Hindlimb muscle (tissue), 1 donor: ENCODE measurements around the gene ACSL1. TPM values are rescaled to one million over a fixed set of nuclear protein-coding genes. Genes with fewer than 3 reads are reported as not detected.
"Not testable (repeated sequence)": the region's sequence is repeated elsewhere in the genome, so short reads cannot be mapped to it uniquely, and the experiment has no call there.

Experiments used
- DNase-seq: peaks from one replicate; pipeline ENCODE4 v3.0.0-alpha.2; 2013
- polyA plus RNA-seq: library from polyadenylated mRNA; unstranded; fragments of 120-200 nt; gene quantifications from one replicate; pipeline ENCODE4 v1.2.1, GENCODE V29; 2013; ENCODE audit not compliant: insufficient read length

ACSL1 gene
- polyA plus RNA-seq, 1 donor = 72.4 TPM

DNA sequence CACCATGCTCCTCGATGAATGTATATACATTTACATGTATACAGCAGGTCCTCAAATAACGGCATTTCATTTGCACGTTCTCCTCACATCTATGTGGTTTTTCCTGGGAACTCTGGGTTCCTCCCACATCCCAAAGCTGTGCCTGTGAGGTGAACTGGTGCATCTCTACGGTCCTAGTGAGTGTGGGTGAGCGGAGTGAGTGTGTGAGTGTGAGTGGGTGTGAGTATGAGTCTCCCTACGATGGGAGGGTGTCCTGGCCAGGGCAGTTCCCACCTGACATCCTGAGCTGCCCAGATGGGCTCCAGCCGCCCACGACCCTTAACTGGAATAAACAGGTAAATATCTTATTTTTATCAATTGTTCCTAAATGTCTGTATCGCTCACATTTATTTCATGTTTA is 40.0 kb downstream of the ACSL1 start:
- no peak for DNase-seq

DNA sequence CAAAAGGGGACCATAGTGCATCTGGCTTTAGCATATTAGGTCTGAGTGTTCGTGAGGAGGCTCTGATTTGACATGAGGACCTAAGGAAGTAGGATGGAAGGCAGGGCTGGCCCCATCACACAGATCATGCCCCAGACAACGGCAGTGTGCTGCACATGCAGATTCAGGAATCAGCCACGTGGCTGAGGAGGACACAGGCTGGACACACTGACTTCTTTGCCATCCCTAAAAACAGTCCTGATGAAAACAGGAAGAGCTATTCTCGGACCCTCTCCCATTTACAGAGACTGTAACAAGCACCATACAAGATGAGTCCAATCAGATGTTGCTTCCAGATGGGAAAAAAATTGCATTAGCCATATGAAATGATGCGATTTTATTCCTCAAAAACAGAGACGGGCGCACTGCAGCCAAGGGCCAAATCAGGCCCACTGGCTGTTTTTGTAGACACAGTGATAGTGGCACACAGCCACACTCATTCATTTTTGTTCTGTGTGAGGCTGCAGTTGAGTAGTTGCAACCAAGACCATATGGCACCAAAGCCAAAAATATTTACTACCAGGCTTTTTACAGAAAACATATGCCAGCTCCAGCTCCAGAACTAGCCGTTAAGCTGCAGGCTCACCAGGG is 41.0 kb downstream of the ACSL1 start:
- DNase-seq = no peak

- DNase-seq = no peak
Observed at GRCh38 chr4:184782731-184783373, 42.9 kb downstream of the ACSL1 start.

DNA sequence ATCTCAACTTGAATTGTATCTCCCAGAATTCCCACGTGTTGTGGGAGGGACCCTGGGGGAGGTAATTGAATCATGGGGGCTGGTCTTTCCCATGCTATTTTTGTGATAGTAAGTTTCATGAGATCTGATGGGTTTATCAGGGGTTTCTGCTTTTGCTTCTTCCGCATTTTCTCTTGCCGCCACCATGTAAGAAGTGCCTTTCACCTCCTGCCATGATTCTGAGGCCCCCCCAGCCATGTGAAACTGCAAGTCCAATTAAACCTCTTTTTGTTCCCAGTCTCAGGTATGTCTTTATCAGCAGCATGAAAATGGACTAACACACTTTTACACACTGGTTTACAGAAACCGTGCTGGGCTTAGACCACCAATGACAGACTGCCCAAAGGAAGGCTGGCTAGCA is 46.6 kb downstream of the ACSL1 start:
- DNase-seq = not testable (repeated sequence)

DNA sequence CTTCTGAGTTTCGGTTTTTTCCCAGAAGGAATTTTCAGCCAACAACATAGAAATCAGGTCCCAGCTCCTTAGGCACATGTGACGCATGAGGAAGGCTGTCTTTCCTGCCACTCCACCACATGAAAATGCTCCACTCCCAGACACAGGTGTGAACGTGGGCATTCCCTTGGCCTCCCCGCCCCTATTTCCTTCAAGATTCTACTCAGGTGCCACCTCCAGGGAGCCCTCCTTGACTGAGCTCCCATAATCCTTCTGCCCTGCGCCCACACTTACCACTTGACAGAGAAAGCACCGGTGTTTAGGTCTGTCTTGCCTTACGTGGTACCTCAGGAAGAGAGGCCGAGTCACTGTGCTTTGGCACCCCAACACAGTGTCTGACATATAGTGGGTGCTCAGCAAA is 47.4 kb downstream of the ACSL1 start:
- DNase-seq = no peak

DNA sequence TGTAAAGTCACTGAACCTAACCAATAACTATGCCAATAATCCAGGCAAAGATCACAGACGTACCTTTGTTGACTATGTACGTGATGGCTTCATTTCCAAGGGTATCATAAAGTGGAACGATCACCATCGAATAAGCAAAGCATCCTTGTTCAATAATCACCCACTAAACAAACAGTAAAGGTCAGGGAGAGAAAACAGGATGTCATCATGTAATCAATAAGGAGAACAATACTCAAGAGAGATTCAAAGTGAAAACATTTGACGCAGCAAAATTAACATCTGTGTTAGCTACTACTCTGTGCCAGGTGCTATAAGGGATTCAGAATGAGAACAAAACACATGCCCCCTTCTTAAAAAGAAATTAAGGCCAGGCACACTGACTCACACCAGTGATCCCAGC is 48.9 kb downstream of the ACSL1 start:
- DNase-seq = no peak

DNA sequence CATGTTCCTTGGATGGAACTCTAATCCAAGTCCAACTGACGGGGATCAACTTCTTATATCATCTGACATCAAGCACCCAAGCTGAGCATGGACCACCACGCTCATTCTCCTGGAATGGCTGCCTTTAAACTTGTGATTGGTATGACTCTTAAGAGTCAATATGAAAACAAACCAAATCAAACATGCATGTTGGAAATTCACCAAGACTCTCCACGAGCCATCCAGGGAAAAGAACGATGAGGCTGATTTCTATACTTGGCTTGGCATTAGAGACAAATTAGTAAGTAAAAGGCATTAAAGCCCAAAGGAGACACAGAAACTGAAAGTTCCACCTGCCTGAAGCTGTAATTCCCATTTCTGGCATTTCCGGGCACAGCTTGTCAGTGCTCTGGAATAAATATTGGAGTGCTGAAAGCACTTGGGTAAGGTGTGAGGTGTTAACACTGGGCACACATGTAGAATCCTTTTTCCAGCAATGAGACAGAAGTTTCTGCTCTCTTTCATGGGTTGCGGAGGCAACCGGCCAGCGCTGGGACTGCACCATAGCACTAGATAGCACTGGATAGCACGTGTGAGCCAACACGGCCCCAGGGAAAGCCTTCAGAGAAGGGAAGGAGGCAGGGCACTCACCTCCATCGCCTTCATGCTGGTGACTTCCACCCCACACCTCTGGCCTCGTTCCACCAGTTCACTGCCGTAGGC is 49.8 kb downstream of the ACSL1 start:
- no peak for DNase-seq

GRCh38 chr4:184774152-184774551 is 51.6 kb downstream of the ACSL1 start:
- DNase-seq = no peak

DNA sequence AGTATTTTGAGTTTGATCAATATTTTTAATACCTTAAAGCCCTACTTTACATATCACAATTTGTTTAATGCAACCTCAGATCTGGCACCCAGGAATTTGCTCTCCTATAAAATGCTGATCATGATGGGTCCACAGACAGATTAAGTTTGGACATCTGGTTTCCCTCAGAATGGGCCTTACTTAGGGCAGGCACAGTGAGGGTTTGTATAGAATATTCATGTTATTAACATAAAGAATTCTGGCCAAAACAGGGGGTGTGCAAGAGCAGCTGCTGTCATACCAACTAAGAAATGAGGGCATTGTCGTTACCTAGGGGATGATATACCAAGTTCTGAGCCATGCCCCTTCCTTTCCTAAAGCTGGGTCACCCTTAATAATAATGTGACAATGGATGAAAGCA is 54.4 kb downstream of the ACSL1 start:
- no peak for DNase-seq

GRCh38 chr4:184769141-184769765 is 56.5 kb downstream of the ACSL1 start:
- DNase-seq = no peak

- DNase-seq = no peak
Observed at GRCh38 chr4:184768296-184768695, 57.5 kb downstream of the ACSL1 start.

DNA sequence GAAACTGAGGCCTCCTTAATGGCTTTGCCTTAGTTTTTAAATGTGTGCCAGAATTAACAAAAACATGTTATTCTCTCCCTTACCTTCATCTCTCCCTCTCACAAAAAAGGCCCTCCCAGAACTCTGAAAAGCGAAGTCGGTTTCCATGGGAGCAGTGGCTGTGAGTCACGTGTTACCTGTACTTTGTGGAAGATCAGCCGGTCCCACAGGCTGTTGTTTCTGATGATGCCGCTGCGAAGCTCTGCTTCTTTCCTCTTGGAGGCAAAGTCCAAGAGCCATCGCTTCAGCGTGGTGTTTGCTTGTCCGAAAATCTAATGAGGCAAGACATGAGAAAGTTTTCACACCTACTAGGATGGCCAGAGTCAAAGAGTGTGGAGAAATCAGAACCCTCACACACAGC is 59.3 kb downstream of the ACSL1 start:
- DNase-seq = no peak

DNA sequence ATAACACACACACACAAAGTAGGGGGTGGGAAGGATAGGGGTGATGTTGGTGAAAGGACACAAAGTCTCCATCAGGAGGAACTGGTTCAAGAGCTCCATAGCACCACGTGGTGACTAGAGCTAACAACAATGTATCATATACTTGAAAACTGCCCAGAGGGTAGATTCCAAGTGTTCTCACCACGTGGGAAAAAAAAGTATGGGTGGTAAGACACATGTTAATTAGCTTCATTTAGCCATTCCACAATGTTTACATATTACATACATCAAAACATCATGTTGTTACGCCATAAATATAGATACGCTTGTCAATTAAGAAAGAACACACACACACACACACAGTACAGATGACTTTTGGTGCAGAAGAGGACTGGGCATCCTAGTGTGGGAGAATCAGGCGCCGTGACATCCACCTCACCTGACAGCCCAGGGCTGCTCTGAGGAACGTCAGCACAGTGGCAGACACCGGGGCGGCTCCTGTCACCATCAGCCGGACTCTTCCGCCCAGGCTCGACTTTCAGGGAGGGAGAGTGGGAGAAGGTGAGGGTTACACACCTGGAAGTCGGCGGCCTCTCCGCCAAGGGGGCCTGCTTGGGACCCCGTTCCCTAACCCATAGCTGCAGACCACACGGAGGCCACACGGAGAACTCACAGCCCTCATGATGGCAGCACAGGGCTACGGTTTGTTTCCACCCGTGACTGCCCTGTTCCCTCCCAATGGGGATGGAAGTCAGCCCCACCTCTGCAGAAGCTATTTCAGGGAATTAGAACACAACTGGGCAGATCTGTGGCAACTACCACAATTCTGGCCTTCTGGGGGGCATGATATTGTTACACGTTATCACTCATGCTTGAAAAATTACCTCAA is 60.1 kb downstream of the ACSL1 start:
- no peak for DNase-seq

DNA sequence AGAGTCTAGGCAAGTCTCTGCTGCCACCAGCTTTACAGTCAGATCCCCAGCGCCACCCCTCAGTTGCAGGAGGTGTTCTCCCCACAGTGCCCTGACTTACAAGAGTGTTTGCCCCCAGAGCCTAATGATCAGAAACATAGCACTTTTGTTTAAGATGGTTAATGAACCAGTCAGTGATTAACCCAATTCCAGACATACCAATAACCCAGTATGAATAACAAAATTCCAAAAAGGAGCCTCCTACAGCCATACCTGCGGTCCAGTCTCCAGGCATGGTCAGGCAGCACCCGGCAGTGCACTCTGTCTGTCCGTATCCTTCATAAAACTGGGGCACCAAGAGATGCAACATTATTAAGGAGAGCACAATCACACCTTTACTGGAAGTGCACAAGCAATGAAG is 61.2 kb downstream of the ACSL1 start:
- no peak for DNase-seq

DNA sequence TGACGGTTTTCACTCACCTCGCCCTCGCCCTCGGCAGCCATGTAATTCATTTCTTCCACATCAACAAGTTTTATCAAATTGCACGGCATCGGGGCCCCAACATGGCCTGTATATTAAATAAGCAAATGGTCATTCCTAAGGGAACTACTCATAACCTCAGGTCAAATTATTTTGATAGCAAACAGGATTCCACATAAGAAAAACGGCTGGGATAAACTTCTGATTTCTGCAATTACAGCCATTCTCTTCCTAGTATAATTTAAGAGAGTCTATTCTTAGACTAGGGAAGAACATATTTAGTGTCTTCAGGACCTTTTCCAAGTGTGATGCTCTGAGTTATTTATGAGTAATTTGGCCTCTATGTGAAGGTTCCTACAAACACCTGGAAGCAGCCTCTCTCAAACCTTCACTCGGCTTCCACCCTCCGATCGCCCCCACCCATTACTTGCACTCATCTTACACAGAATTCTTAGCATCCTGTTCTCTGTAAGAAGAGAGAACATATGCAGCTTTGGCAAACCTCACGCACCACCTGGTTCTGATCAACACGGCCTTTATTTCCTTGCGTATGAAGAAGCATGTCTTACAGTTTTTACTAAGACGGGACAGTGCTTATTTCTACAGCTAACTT is 62.5 kb downstream of the ACSL1 start:
- peak; percentile 85 for DNase-seq

GRCh38 chr4:184762100-184762499 is 63.7 kb downstream of the ACSL1 start:
- no peak for DNase-seq

DNA sequence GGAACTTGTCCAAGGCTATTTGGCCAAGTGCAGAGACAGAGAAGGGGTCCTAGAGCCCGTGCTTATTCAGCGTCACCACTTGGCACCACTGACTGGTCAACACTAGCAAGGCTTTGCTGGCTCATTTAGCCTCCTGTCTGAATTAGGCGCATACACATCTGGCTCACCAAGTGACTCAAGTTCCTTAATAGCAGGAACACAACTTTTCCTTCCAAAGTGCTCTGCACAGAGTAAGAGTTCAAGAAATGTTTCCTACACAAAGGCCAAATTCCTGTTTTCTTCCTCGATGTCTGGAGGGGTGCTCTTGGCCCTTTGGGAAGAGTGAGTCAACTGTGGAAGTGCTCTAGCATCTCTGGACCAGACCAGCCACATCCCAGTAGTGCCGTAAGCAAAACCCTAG is 65.1 kb downstream of the ACSL1 start:
- no peak for DNase-seq

- no peak for DNase-seq
Observed at GRCh38 chr4:184757810-184758209, 68.0 kb downstream of the ACSL1 start.

GRCh38 chr4:184756399-184756798 is 69.4 kb downstream of the ACSL1 start:
- no peak for DNase-seq

GRCh38 chr4:184755278-184755677 is 70.5 kb downstream of the ACSL1 start:
- no peak for DNase-seq

GRCh38 chr4:184752496-184753275 is 73.1 kb downstream of the ACSL1 start:
- DNase-seq = no peak
